HepG2 (cell line): ENCODE data around the gene G6PC3. TPM values are rescaled to one million over a fixed set of nuclear protein-coding genes. Genes with fewer than 3 reads are reported as not detected.
A peak's percentile ranks its signal among the peaks of the same experiment; 100 is the strongest.

Source experiments
- CBX2 ChIP-seq, 2 experiments: fragments of 200-600 bp in 1 of 2; sonication (generic); formaldehyde crosslinking in 1 of 2; IDR thresholded peaks; 2 replicates each; pipeline versions ENCODE4 v1.7.0 to v1.8.1; 2018 to 2022; ENCODE audit warnings: low read depth in 2 of 2, low read length in 1 of 2, mild to moderate bottlenecking in 1 of 2, missing genetic modification reagents in 1 of 2
- GLI4 ChIP-seq: sonication (generic); formaldehyde crosslinking; IDR thresholded peaks from 2 replicates; pipeline ENCODE4 v1.5.1; 2020; ENCODE audit warnings: missing genetic modification reagents, mild to moderate bottlenecking, moderate library complexity, borderline replicate concordance
- HNRNPH1 ChIP-seq: fragments of 200-400 bp; formaldehyde crosslinking; optimal IDR thresholded peaks from 2 replicates; pipeline ENCODE3; 2017; ENCODE audit warnings: mild to moderate bottlenecking, low read depth, low read length
- MYPOP ChIP-seq: sonication (generic); formaldehyde crosslinking; IDR thresholded peaks from 2 replicates; pipeline ENCODE4 v1.8.1; 2023; ENCODE audit warnings: mild to moderate bottlenecking, moderate library complexity, missing genetic modification reagents
- NRL ChIP-seq: sonication (generic); formaldehyde crosslinking; IDR thresholded peaks from 2 replicates; pipeline ENCODE4 v1.5.0; 2020; ENCODE audit warnings: missing genetic modification reagents, mild to moderate bottlenecking, moderate library complexity, borderline replicate concordance
- PPARG ChIP-seq: conservative IDR thresholded peaks from 2 replicates; pipeline ENCODE4 v1.6.1; 2016; ENCODE audit warnings: missing biosample characterization, missing genetic modification reagents
- RBM22 ChIP-seq: fragments of 200-400 bp; formaldehyde crosslinking; optimal IDR thresholded peaks from 2 replicates; pipeline ENCODE3; 2017; ENCODE audit warnings: mild to moderate bottlenecking, low read length, moderate library complexity
- RFX3 ChIP-seq: IDR thresholded peaks from 2 replicates; pipeline ENCODE4 v1.6.1; 2016; ENCODE audit warnings: missing biosample characterization, missing genetic modification reagents
- SETDB1 ChIP-seq: sonication (generic); formaldehyde crosslinking; IDR thresholded peaks from 2 replicates; pipeline ENCODE4 v1.5.1; 2020; ENCODE audit warnings: missing genetic modification reagents, mild to moderate bottlenecking, borderline replicate concordance
- SIX1 ChIP-seq: sonication (generic); formaldehyde crosslinking; IDR thresholded peaks from 2 replicates; pipeline ENCODE4 v1.4.0; 2020; ENCODE audit warnings: missing genetic modification reagents, borderline replicate concordance
- TBX3 ChIP-seq: fragments of 450-650 bp; IDR thresholded peaks from 2 replicates; pipeline ENCODE4 v1.6.1; 2017; ENCODE audit warnings: antibody characterized with exemption, mild to moderate bottlenecking, inconsistent platforms, borderline replicate concordance
- ZNF18 ChIP-seq: sonication (generic); formaldehyde crosslinking; IDR thresholded peaks from 2 replicates; pipeline ENCODE4 v1.8.0; 2022; ENCODE audit warnings: mild to moderate bottlenecking, missing genetic modification reagents; ENCODE audit not compliant: insufficient replicate concordance
- ZNF282 ChIP-seq: fragments of 450-650 bp; IDR thresholded peaks from 2 replicates; pipeline ENCODE4 v1.6.1; 2018; ENCODE audit not compliant: partially characterized antibody
- ZNF431 ChIP-seq: sonication (generic); formaldehyde crosslinking; IDR thresholded peaks from 2 replicates; pipeline ENCODE4 v1.9.0; 2022; ENCODE audit warnings: missing genetic modification reagents, low read depth, mild to moderate bottlenecking, borderline replicate concordance
- polyA plus RNA-seq, 8 experiments: library from polyadenylated mRNA; depleted of rRNA in 3 of 8; stranded (reverse) in 7 of 8; unstranded in 1 of 8; fragments of >200 nt; fragmentation: Illumina TruSeq in 4 of 8; extraction: Trizol in 4 of 8; gene quantifications; 2 replicates each; pipeline versions ENCODE4 v1.2.1 to v1.2.3, GENCODE V29; 2011 to 2016; ENCODE audit warnings: low read depth in 4 of 8, missing spikeins in 1 of 8, mixed read lengths in 1 of 8; ENCODE audit not compliant: insufficient read depth in 1 of 8
- total RNA-seq, 5 experiments: library from RNA; depleted of rRNA; stranded (reverse); fragments of >200 nt; fragmentation: Illumina TruSeq; extraction: Trizol; gene quantifications; 2 replicates each; pipeline ENCODE4 v1.2.3, GENCODE V29; 2016; ENCODE audit warnings: low read depth in 1 of 5
- TF ChIP-seq, protein P1 (sequence below): sonication (generic); formaldehyde crosslinking; IDR thresholded peaks from 2 replicates; pipeline ENCODE4 v1.5.0; 2020; ENCODE audit warnings: mild to moderate bottlenecking, missing genetic modification reagents
- TF ChIP-seq, protein P2 (sequence below): sonication (generic); formaldehyde crosslinking; IDR thresholded peaks from 2 replicates; pipeline ENCODE4 v1.4.0; 2020; ENCODE audit warnings: missing genetic modification reagents
- TF ChIP-seq, protein P3 (sequence below): IDR thresholded peaks from 2 replicates; pipeline ENCODE4 v1.6.1; 2012; ENCODE audit warnings: low read depth, low read length, improper control_type of control experiment
- TF ChIP-seq, protein P4 (sequence below): sonication (generic); formaldehyde crosslinking; IDR thresholded peaks from 2 replicates; pipeline ENCODE4 v1.5.0; 2020; ENCODE audit warnings: missing genetic modification reagents

Gene G6PC3
- total and polyA plus RNA-seq, 2 of the 13 experiments (the other 11 are each of a cell fraction or from before 2014, with no cell fraction given) = 38.5 to 75.8 TPM

- TF ChIP-seq, protein P1, sequence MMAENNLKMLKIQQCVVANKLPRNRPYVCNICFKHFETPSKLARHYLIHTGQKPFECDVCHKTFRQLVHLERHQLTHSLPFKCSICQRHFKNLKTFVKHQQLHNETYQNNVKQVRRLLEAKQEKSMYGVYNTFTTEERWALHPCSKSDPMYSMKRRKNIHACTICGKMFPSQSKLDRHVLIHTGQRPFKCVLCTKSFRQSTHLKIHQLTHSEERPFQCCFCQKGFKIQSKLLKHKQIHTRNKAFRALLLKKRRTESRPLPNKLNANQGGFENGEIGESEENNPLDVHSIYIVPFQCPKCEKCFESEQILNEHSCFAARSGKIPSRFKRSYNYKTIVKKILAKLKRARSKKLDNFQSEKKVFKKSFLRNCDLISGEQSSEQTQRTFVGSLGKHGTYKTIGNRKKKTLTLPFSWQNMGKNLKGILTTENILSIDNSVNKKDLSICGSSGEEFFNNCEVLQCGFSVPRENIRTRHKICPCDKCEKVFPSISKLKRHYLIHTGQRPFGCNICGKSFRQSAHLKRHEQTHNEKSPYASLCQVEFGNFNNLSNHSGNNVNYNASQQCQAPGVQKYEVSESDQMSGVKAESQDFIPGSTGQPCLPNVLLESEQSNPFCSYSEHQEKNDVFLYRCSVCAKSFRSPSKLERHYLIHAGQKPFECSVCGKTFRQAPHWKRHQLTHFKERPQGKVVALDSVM (CRISPR knock-in tag) = peak; percentile 80
- TF ChIP-seq, protein P2, sequence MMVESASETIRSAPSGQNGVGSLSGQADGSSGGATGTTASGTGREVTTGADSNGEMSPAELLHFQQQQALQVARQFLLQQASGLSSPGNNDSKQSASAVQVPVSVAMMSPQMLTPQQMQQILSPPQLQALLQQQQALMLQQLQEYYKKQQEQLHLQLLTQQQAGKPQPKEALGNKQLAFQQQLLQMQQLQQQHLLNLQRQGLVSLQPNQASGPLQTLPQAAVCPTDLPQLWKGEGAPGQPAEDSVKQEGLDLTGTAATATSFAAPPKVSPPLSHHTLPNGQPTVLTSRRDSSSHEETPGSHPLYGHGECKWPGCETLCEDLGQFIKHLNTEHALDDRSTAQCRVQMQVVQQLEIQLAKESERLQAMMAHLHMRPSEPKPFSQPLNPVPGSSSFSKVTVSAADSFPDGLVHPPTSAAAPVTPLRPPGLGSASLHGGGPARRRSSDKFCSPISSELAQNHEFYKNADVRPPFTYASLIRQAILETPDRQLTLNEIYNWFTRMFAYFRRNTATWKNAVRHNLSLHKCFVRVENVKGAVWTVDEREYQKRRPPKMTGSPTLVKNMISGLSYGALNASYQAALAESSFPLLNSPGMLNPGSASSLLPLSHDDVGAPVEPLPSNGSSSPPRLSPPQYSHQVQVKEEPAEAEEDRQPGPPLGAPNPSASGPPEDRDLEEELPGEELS (CRISPR knock-in tag) = peak; percentile 82
- TF ChIP-seq ZNF18 (CRISPR knock-in tag) (peak; percentile 49), MYPOP (CRISPR knock-in tag) (peak; percentile 88), NRL (CRISPR knock-in tag) (peak; percentile 95), RBM22 (no peak), SETDB1 (CRISPR knock-in tag) (no peak; the same call in 1 of the 2 replicates), ZNF282 (no peak), CBX2 (IDR thresholded peaks at IDR 0.05; ENCODE audit: low read depth, low read length) (no peak), CBX2 (CRISPR knock-in tag; IDR thresholded peaks at IDR 0.05; ENCODE audit: low read depth) (peak; percentile 79; the same call in 1 of the 2 replicates), SIX1 (CRISPR knock-in tag) (peak; percentile 60; the same call in 1 of the 2 replicates), HNRNPH1 (no peak), GLI4 (CRISPR knock-in tag) (peak; percentile 78; the same call in 1 of the 2 replicates), RFX3 (no peak; the same call in 1 of the 2 replicates), TBX3 (0 out of 2 replicates have a peak, but pooled peaks have one; percentile 26), ZNF431 (CRISPR knock-in tag) (peak; percentile 91; the same call in 1 of the 2 replicates), PPARG (CRISPR knock-in tag) (peak; percentile 87)
- TF ChIP-seq, protein P3, sequence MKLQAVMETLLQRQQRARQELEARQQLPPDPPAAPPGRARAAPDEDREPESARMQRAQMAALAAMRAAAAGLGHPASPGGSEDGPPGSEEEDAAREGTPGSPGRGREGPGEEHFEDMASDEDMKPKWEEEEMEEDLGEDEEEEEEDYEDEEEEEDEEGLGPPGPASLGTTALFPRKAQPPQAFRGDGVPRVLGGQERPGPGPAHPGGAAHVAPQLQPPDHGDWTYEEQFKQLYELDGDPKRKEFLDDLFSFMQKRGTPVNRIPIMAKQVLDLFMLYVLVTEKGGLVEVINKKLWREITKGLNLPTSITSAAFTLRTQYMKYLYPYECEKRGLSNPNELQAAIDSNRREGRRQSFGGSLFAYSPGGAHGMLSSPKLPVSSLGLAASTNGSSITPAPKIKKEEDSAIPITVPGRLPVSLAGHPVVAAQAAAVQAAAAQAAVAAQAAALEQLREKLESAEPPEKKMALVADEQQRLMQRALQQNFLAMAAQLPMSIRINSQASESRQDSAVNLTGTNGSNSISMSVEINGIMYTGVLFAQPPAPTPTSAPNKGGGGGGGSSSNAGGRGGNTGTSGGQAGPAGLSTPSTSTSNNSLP = 0 out of 2 replicates have a peak, but pooled peaks have one; percentile 5
- TF ChIP-seq, protein P4, sequence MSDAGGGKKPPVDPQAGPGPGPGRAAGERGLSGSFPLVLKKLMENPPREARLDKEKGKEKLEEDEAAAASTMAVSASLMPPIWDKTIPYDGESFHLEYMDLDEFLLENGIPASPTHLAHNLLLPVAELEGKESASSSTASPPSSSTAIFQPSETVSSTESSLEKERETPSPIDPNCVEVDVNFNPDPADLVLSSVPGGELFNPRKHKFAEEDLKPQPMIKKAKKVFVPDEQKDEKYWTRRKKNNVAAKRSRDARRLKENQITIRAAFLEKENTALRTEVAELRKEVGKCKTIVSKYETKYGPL = peak; percentile 68; the same call in 1 of the 2 replicates
Measured at GRCh38 chr17:44070455-44071197, at the start of gene G6PC3 (continued).
